CD14-positive monocyte (primary cell): ENCODE data around the gene IRAK1. TPM values are rescaled to one million over a fixed set of nuclear protein-coding genes. Genes with fewer than 3 reads are reported as not detected.

Experiments used
- DNase-seq, 3 donors: peaks; one replicate each; pipeline ENCODE4 v3.0.0-alpha.2; 2011 to 2022
- H2AFZ ChIP-seq: 2 replicates; pipeline ENCODE4 v1.6.0; 2012; ENCODE audit warnings: mild to moderate bottlenecking, low read depth, low read length, inconsistent platforms; ENCODE audit not compliant: insufficient read depth, poor library complexity, severe bottlenecking
- H3K27ac ChIP-seq, 2 donors: 1 replicate in 1 of 2; 2 replicates in 1 of 2; pipeline ENCODE4 v1.5.1; 2012 to 2013; ENCODE audit warnings: low read length in 2 of 2, control low read depth in 1 of 2, inconsistent platforms in 1 of 2, low read depth in 1 of 2, mild to moderate bottlenecking in 1 of 2
- H3K27me3 ChIP-seq, 2 donors: one replicate each; pipeline versions ENCODE4 v1.6.0 to v1.6.1; 2011 to 2013; ENCODE audit warnings: low read length in 2 of 2; ENCODE audit not compliant: control insufficient read depth in 2 of 2, insufficient read depth in 2 of 2
- H3K36me3 ChIP-seq, 2 donors: replicated peaks in 1 of 2; 1 replicate in 1 of 2; 2 replicates in 1 of 2; pipeline versions ENCODE4 v1.5.1 to v1.6.1; 2012 to 2013; ENCODE audit warnings: low read length in 2 of 2, control low read depth in 1 of 2, inconsistent platforms in 1 of 2, mild to moderate bottlenecking in 1 of 2; ENCODE audit not compliant: insufficient read depth in 2 of 2, control insufficient read depth in 1 of 2
- H3K4me1 ChIP-seq, 2 donors: 1 replicate in 1 of 2; 2 replicates in 1 of 2; pipeline versions ENCODE4 v1.5.1 to v1.6.1; 2012 to 2013; ENCODE audit warnings: low read length in 2 of 2, control low read depth in 1 of 2, inconsistent platforms in 1 of 2, mild to moderate bottlenecking in 1 of 2, moderate library complexity in 1 of 2; ENCODE audit not compliant: insufficient read depth in 2 of 2, control insufficient read depth in 1 of 2
- H3K4me2 ChIP-seq: replicated peaks from 2 replicates; pipeline ENCODE3; 2012; ENCODE audit warnings: low read length, moderate library complexity, mild to moderate bottlenecking; ENCODE audit not compliant: poor library complexity, severe bottlenecking; ENCODE audit errors: extremely low read depth
- H3K4me3 ChIP-seq, 3 experiments: fragments of 200-600 bp in 1 of 3; sonication (generic) in 1 of 3; replicated peaks in 1 of 3; 1 replicate in 2 of 3; 2 replicates in 1 of 3; pipeline ENCODE4 v1.5.1; 2011 to 2013; ENCODE audit warnings: low read length in 3 of 3, mild to moderate bottlenecking in 3 of 3, control low read depth in 2 of 3, low read depth in 2 of 3, inconsistent platforms in 1 of 3, moderate library complexity in 1 of 3
- H3K79me2 ChIP-seq: 2 replicates; pipeline ENCODE4 v1.6.0; 2012; ENCODE audit warnings: mild to moderate bottlenecking, control low read depth, inconsistent platforms, low read length, moderate library complexity; ENCODE audit not compliant: insufficient read depth
- H3K9ac ChIP-seq: 2 replicates; pipeline ENCODE4 v1.6.0; 2017; ENCODE audit warnings: low read length, mild to moderate bottlenecking; ENCODE audit not compliant: insufficient read depth, poor library complexity, severe bottlenecking
- H3K9me3 ChIP-seq, 2 donors: replicated peaks in 1 of 2; 1 replicate in 1 of 2; 2 replicates in 1 of 2; pipeline versions ENCODE4 v1.5.1 to v1.6.1; 2012 to 2013; ENCODE audit warnings: low read length in 2 of 2, control low read depth in 1 of 2; ENCODE audit not compliant: control insufficient read depth in 1 of 2, insufficient read depth in 1 of 2
- H4K20me1 ChIP-seq: 2 replicates; pipeline ENCODE4 v1.6.0; 2012; ENCODE audit warnings: mild to moderate bottlenecking, low read length, control low read depth, moderate library complexity; ENCODE audit not compliant: insufficient read depth
- H3K27ac Mint-ChIP-seq, 7 donors: one replicate each; pipeline ENCODE4 v1.8.0; 2020; ENCODE audit warnings: mild to moderate bottlenecking in 7 of 7, mixed read lengths in 7 of 7, moderate library complexity in 6 of 7, inconsistent platforms in 2 of 7
- H3K27me3 Mint-ChIP-seq, 3 donors: one replicate each; pipeline ENCODE4 v1.8.0; 2021 to 2022; ENCODE audit warnings: low read depth in 3 of 3, mild to moderate bottlenecking in 3 of 3, mixed read lengths in 3 of 3, moderate library complexity in 3 of 3, inconsistent platforms in 1 of 3
- H3K36me3 Mint-ChIP-seq, 2 donors: one replicate each; pipeline ENCODE4 v1.8.0; 2020; ENCODE audit warnings: mixed read lengths in 2 of 2, inconsistent platforms in 1 of 2, mild to moderate bottlenecking in 1 of 2
- H3K4me1 Mint-ChIP-seq: one replicate; pipeline ENCODE4 v1.8.0; 2020; ENCODE audit warnings: mild to moderate bottlenecking, mixed read lengths
- H3K4me3 Mint-ChIP-seq, 2 donors: one replicate each; pipeline ENCODE4 v1.8.0; 2020; ENCODE audit warnings: mild to moderate bottlenecking in 2 of 2, mixed read lengths in 2 of 2, moderate library complexity in 1 of 2
- H3K9me3 Mint-ChIP-seq, 7 donors: one replicate each; pipeline ENCODE4 v1.8.0; 2020 to 2022; ENCODE audit warnings: mixed read lengths in 7 of 7, mild to moderate bottlenecking in 6 of 7, moderate library complexity in 6 of 7, inconsistent platforms in 2 of 7
- CTCF ChIP-seq: fragments of 200-600 bp; IDR thresholded peaks from one replicate; pipeline ENCODE4 v1.8.0; 2022; ENCODE audit warnings: antibody characterized with exemption, mild to moderate bottlenecking
- WGBS: methylation state at CpG from one replicate; pipeline ENCODE4 v1.1.5; 2013; ENCODE audit warnings: missing lambda C conversion rate; ENCODE audit not compliant: insufficient coverage; 5-methylcytosine and 5-hydroxymethylcytosine counted together
- intact Hi-C, 2 donors: fragments of 100-400 bp; cut with micrococcal nuclease; formaldehyde crosslinking; loops; one replicate each; pipeline versions ENCODE4 v1.15.0 to v1.15.1; 2023
- polyA plus RNA-seq, 3 donors: library from polyadenylated mRNA; depleted of rRNA in 1 of 3; unstranded in 2 of 3; stranded (reverse) in 1 of 3; fragments of 300-500 nt in 2 of 3; fragments of >200 nt in 1 of 3; fragmentation: Illumina TruSeq in 2 of 3; gene quantifications; 1 replicate in 2 of 3; 2 replicates in 1 of 3; pipeline ENCODE4 v1.2.3, GENCODE V29; 2012 to 2021

Gene IRAK1
- polyA plus RNA-seq, 3 donors: 47.8 to 109 (median 49.5) TPM

DNA sequence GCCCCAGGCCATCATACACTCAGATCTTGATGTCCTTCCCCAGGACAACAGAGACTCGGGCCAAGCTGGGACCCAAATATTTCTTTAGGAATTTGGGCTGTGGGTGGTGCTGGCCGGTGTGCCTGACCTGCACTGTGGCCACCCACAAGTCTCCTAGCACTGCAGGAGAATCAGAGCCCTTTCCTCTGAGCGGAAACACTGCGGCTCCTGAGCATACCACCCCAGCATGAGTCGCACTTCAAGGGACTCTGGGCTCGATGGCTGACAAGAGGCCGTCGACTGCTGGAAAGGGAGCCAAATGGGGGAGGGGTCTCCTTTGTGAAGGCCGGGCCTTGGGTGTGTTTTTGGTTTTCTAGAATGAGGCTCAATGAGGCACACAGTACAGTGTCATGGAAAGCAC lies 13.0 kb upstream of the IRAK1 start:
- H2AFZ ChIP-seq: no peak overlapping the region
- H4K20me1 ChIP-seq: peaks cover 54% of the 10 kb centered on the region
- intact Hi-C loops: no loop called here
- peaks cover 37 to 72% of the 10 kb centered on the region in 2 donors for H3K36me3 ChIP-seq
- WGBS: 85% methylated on average over 2 of the region's 9 CpGs
- H3K4me3 ChIP-seq: no peak overlapping the region
- H3K4me3 Mint-ChIP-seq: no peak overlapping the region
- no peak overlapping the region for H3K27ac Mint-ChIP-seq
- no peak overlapping the region for H3K4me2 ChIP-seq
- peaks cover 0 to 8% (median 0%) of the 10 kb centered on the region in 7 donors for H3K9me3 Mint-ChIP-seq
- H3K4me1 ChIP-seq: no peaks in the 10 kb centered on the region
- no peak for DNase-seq
- H3K27ac ChIP-seq: no peak overlapping the region
- TF ChIP-seq CTCF: no peak
- no peak overlapping the region for H3K9ac ChIP-seq
- peaks cover 37% of the 10 kb centered on the region for H3K79me2 ChIP-seq
- no peaks in the 10 kb centered on the region for H3K27me3 ChIP-seq
- H3K4me1 Mint-ChIP-seq: no peaks in the 10 kb centered on the region
- peaks cover 0 to 37% (median 0%) of the 10 kb centered on the region in 3 donors for H3K27me3 Mint-ChIP-seq
- H3K9me3 ChIP-seq: no peaks in the 10 kb centered on the region
- H3K36me3 Mint-ChIP-seq: peaks cover 52 to 68% of the 10 kb centered on the region in 2 donors

GRCh38 chrX:154032160-154032559 lies 12.5 kb upstream of the IRAK1 start:
- H3K36me3 Mint-ChIP-seq: peaks cover 57 to 71% of the 10 kb centered on the region in 2 donors
- no peaks in the 10 kb centered on the region for H3K9me3 ChIP-seq

More at GRCh38 chrX:154032160-154032559, 12.5 kb upstream of the IRAK1 start:
- Histone ChIP-seq H3K27ac (no peak overlapping the region), H3K36me3 (peaks cover 41 to 77% of the 10 kb centered on the region in 2 donors), H3K4me3 (no peak overlapping the region), H2AFZ (no peak overlapping the region), H4K20me1 (peaks cover 57% of the 10 kb centered on the region), H3K4me2 (no peak overlapping the region), H3K4me1 (no peaks in the 10 kb centered on the region), H3K79me2 (peaks cover 34% of the 10 kb centered on the region), H3K9ac (no peak overlapping the region), H3K27me3 (no peaks in the 10 kb centered on the region)
- DNase-seq: no peak
- intact Hi-C loops: no loop called here
- peaks cover 0 to 8% (median 0%) of the 10 kb centered on the region in 7 donors for H3K9me3 Mint-ChIP-seq
- 100% methylated on average over 3 of the region's 11 CpGs for WGBS
- no peak for TF ChIP-seq CTCF
- H3K4me1 Mint-ChIP-seq: no peaks in the 10 kb centered on the region
- H3K4me3 Mint-ChIP-seq: no peak overlapping the region
- H3K27ac Mint-ChIP-seq: peak overlapping the region in 1 of 7 donors; percentile 42
- peaks cover 0 to 41% (median 0%) of the 10 kb centered on the region in 3 donors for H3K27me3 Mint-ChIP-seq
